HEK293 (cell line): ENCODE results near the gene RNF115.

Experiments used
- GFI1B ChIP-seq: fragments of 450-650 bp; formaldehyde crosslinking; IDR thresholded peaks from 2 replicates; pipeline ENCODE4 v1.5.1; 2016; ENCODE audit warnings: missing biosample characterization, missing genetic modification characterization
- GLIS1 ChIP-seq: fragments of 450-650 bp; formaldehyde crosslinking; IDR thresholded peaks from 2 replicates; pipeline ENCODE4 v1.5.1; 2016; ENCODE audit warnings: missing biosample characterization, missing genetic modification characterization
- KLF16 ChIP-seq: fragments of 450-650 bp; formaldehyde crosslinking; IDR thresholded peaks from 2 replicates; pipeline ENCODE4 v1.5.1; 2017; ENCODE audit warnings: missing biosample characterization, missing genetic modification characterization
- RBAK ChIP-seq: fragments of 450-650 bp; formaldehyde crosslinking; IDR thresholded peaks from 2 replicates; pipeline ENCODE4 v1.5.1; 2016; ENCODE audit warnings: missing biosample characterization, missing genetic modification characterization
- SCRT1 ChIP-seq: fragments of 450-650 bp; formaldehyde crosslinking; IDR thresholded peaks from 2 replicates; pipeline ENCODE4 v1.5.1; 2016; ENCODE audit warnings: missing biosample characterization, missing genetic modification characterization, borderline replicate concordance
- SP3 ChIP-seq: fragments of 450-650 bp; formaldehyde crosslinking; IDR thresholded peaks from 2 replicates; pipeline ENCODE4 v1.5.1; 2016; ENCODE audit warnings: missing biosample characterization, missing genetic modification characterization
- WT1 ChIP-seq: fragments of 450-650 bp; formaldehyde crosslinking; IDR thresholded peaks from 2 replicates; pipeline ENCODE4 v1.5.1; 2016; ENCODE audit warnings: missing biosample characterization, missing genetic modification characterization
- YY1 ChIP-seq: fragments of 450-650 bp; formaldehyde crosslinking; IDR thresholded peaks from 2 replicates; pipeline ENCODE4 v1.5.1; 2018; ENCODE audit warnings: missing biosample characterization, missing genetic modification characterization
- ZFHX2 ChIP-seq: fragments of 450-650 bp; formaldehyde crosslinking; conservative IDR thresholded peaks from 2 replicates; pipeline ENCODE4 v1.5.1; 2016; ENCODE audit warnings: missing biosample characterization, missing genetic modification characterization
- ZNF10 ChIP-seq: fragments of 450-650 bp; formaldehyde crosslinking; IDR thresholded peaks from 2 replicates; pipeline ENCODE4 v1.5.1; 2017; ENCODE audit warnings: missing biosample characterization, missing genetic modification characterization
- ZNF2 ChIP-seq: fragments of 450-650 bp; formaldehyde crosslinking; IDR thresholded peaks from 2 replicates; pipeline ENCODE4 v1.5.1; 2016; ENCODE audit warnings: missing biosample characterization, missing genetic modification characterization
- ZNF23 ChIP-seq: fragments of 450-650 bp; formaldehyde crosslinking; IDR thresholded peaks from 2 replicates; pipeline ENCODE4 v1.5.1; 2016; ENCODE audit warnings: missing biosample characterization, missing genetic modification characterization, borderline replicate concordance
- ZNF248 ChIP-seq: fragments of 450-650 bp; formaldehyde crosslinking; IDR thresholded peaks from 2 replicates; pipeline ENCODE4 v1.5.1; 2017; ENCODE audit warnings: missing biosample characterization, missing genetic modification characterization
- ZNF433 ChIP-seq: fragments of 450-650 bp; formaldehyde crosslinking; IDR thresholded peaks from 2 replicates; pipeline ENCODE4 v1.5.1; 2016; ENCODE audit warnings: missing biosample characterization, missing genetic modification characterization, low read depth
- ZNF510 ChIP-seq: fragments of 450-650 bp; formaldehyde crosslinking; IDR thresholded peaks from 2 replicates; pipeline ENCODE4 v1.5.1; 2018; ENCODE audit warnings: mild to moderate bottlenecking, missing genetic modification characterization, missing biosample characterization; ENCODE audit not compliant: insufficient replicate concordance
- ZNF529 ChIP-seq: fragments of 450-650 bp; formaldehyde crosslinking; IDR thresholded peaks from 2 replicates; pipeline ENCODE4 v1.5.1; 2017; ENCODE audit warnings: missing genetic modification characterization, missing biosample characterization; ENCODE audit not compliant: insufficient replicate concordance
- ZNF561 ChIP-seq: fragments of 450-650 bp; IDR thresholded peaks from 2 replicates; pipeline ENCODE4 v1.5.1; 2018; ENCODE audit warnings: missing biosample characterization, missing genetic modification characterization, borderline replicate concordance
- ZNF585B ChIP-seq: fragments of 450-650 bp; formaldehyde crosslinking; IDR thresholded peaks from 2 replicates; pipeline ENCODE4 v1.5.1; 2016; ENCODE audit warnings: missing biosample characterization, missing genetic modification characterization
- ZNF664 ChIP-seq: fragments of 450-650 bp; formaldehyde crosslinking; IDR thresholded peaks from 2 replicates; pipeline ENCODE4 v1.5.1; 2016; ENCODE audit warnings: missing biosample characterization, missing genetic modification characterization
- ZNF677 ChIP-seq: fragments of 450-650 bp; IDR thresholded peaks from 2 replicates; pipeline ENCODE4 v1.5.0; 2018; ENCODE audit warnings: missing biosample characterization, mild to moderate bottlenecking, missing genetic modification characterization, moderate library complexity
- ZNF776 ChIP-seq: fragments of 450-650 bp; formaldehyde crosslinking; IDR thresholded peaks from 2 replicates; pipeline ENCODE4 v1.5.0; 2017; ENCODE audit warnings: missing biosample characterization, missing genetic modification characterization, borderline replicate concordance
- ZNF791 ChIP-seq: fragments of 450-650 bp; formaldehyde crosslinking; IDR thresholded peaks from 2 replicates; pipeline ENCODE4 v1.5.1; 2016; ENCODE audit warnings: missing biosample characterization, missing genetic modification characterization
- ZNF792 ChIP-seq: fragments of 450-650 bp; formaldehyde crosslinking; IDR thresholded peaks from 2 replicates; pipeline ENCODE4 v1.5.1; 2016; ENCODE audit warnings: missing biosample characterization, missing genetic modification characterization
- TF ChIP-seq, protein P1 (sequence below): fragments of 450-650 bp; formaldehyde crosslinking; IDR thresholded peaks from 2 replicates; pipeline ENCODE4 v1.5.1; 2016; ENCODE audit warnings: missing biosample characterization, missing genetic modification characterization, borderline replicate concordance
- TF ChIP-seq, protein P2 (sequence below): fragments of 450-650 bp; formaldehyde crosslinking; IDR thresholded peaks from 2 replicates; pipeline ENCODE4 v1.5.1; 2017; ENCODE audit warnings: missing biosample characterization, missing genetic modification characterization
- TF ChIP-seq, protein P3 (sequence below): fragments of 450-650 bp; formaldehyde crosslinking; IDR thresholded peaks from 2 replicates; pipeline ENCODE4; 2016; ENCODE audit warnings: missing biosample characterization, missing genetic modification characterization
- TF ChIP-seq, protein P4 (sequence below): fragments of 450-650 bp; formaldehyde crosslinking; IDR thresholded peaks from 2 replicates; pipeline ENCODE4 v1.5.1; 2016; ENCODE audit warnings: missing biosample characterization, missing genetic modification characterization
- TF ChIP-seq, protein P5 (sequence below): fragments of 450-650 bp; formaldehyde crosslinking; IDR thresholded peaks from 2 replicates; pipeline ENCODE4 v1.5.1; 2016; ENCODE audit warnings: missing biosample characterization, missing genetic modification characterization, low read depth
- TF ChIP-seq, protein P6 (sequence below): fragments of 450-650 bp; formaldehyde crosslinking; IDR thresholded peaks from 2 replicates; pipeline ENCODE4 v1.5.1; 2016; ENCODE audit warnings: missing biosample characterization, missing genetic modification characterization
- TF ChIP-seq, protein P7 (sequence below): fragments of 450-650 bp; formaldehyde crosslinking; IDR thresholded peaks from 2 replicates; pipeline ENCODE4 v1.5.1; 2017; ENCODE audit warnings: missing biosample characterization, mild to moderate bottlenecking, missing genetic modification characterization, moderate library complexity

The RNF115 gene

DNA sequence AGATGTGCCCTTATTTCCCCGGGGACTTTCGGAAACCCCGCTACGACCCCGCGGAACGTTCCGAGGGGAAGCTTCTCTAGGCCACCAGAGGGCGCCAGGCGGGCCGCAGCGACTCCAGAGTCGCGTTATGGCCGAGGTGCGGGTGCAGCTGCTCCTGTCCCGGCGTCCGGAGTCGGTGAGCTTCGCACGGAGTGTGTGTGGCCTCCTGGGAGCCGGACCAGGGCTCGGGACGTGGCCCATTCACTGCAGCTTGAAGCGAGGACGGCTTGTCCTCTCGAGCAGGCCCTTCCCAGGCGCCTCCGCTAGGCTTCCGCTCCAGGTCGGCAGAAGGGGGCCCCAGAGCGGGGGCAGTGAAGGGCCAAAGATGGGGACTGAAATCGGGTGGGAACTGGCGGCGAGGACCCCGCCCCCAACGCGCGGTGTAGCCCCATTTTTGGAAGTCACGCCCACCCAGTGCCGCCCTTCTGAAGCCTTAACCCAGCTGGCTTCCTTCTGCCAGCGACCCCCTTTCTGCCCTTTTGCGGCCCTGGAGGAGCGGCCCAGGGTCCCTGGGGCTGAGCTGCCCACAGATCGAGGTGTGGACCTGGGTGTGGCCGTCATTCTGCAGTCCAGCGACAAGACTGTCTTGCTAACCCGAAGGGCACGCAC is 21.7 kb upstream of the RNF115 start, which contains the start of gene NUDT17 (continued):
- TF ChIP-seq, protein P1, sequence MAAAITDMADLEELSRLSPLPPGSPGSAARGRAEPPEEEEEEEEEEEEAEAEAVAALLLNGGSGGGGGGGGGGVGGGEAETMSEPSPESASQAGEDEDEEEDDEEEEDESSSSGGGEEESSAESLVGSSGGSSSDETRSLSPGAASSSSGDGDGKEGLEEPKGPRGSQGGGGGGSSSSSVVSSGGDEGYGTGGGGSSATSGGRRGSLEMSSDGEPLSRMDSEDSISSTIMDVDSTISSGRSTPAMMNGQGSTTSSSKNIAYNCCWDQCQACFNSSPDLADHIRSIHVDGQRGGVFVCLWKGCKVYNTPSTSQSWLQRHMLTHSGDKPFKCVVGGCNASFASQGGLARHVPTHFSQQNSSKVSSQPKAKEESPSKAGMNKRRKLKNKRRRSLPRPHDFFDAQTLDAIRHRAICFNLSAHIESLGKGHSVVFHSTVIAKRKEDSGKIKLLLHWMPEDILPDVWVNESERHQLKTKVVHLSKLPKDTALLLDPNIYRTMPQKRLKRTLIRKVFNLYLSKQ (tag by site-specific recombination), result no peak
- TF ChIP-seq RBAK (tag by site-specific recombination) (no peak), ZFHX2 (peak; percentile 60), ZNF664 (tag by site-specific recombination) (no peak), ZNF677 (no peak), ZNF529 (tag by site-specific recombination) (no peak), SP3 (tag by site-specific recombination) (peak; percentile 64; the same call in 1 of the 2 replicates), ZNF2 (tag by site-specific recombination) (peak; percentile 61), SCRT1 (0 out of 2 replicates have a peak, but pooled peaks have one; percentile 4), WT1 (tag by site-specific recombination) (no peak), ZNF776 (tag by site-specific recombination) (no peak), ZNF23 (tag by site-specific recombination) (no peak), KLF16 (tag by site-specific recombination) (peak; percentile 69; the same call in 1 of the 2 replicates), ZNF585B (no peak), GLIS1 (tag by site-specific recombination) (0 out of 2 replicates have a peak, but pooled peaks have one; percentile 10), ZNF10 (tag by site-specific recombination) (no peak), YY1 (tag by site-specific recombination) (peak; percentile 88), ZNF791 (no peak), ZNF248 (no peak), GFI1B (tag by site-specific recombination) (no peak), ZNF433 (tag by site-specific recombination) (no peak), ZNF792 (no peak), ZNF561 (tag by site-specific recombination) (peak; percentile 88), ZNF510 (tag by site-specific recombination) (no peak)
- TF ChIP-seq, protein P2, sequence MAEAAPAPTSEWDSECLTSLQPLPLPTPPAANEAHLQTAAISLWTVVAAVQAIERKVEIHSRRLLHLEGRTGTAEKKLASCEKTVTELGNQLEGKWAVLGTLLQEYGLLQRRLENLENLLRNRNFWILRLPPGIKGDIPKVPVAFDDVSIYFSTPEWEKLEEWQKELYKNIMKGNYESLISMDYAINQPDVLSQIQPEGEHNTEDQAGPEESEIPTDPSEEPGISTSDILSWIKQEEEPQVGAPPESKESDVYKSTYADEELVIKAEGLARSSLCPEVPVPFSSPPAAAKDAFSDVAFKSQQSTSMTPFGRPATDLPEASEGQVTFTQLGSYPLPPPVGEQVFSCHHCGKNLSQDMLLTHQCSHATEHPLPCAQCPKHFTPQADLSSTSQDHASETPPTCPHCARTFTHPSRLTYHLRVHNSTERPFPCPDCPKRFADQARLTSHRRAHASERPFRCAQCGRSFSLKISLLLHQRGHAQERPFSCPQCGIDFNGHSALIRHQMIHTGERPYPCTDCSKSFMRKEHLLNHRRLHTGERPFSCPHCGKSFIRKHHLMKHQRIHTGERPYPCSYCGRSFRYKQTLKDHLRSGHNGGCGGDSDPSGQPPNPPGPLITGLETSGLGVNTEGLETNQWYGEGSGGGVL (tag by site-specific recombination), result peak; percentile 22; the same call in 1 of the 2 replicates
- TF ChIP-seq, protein P3, sequence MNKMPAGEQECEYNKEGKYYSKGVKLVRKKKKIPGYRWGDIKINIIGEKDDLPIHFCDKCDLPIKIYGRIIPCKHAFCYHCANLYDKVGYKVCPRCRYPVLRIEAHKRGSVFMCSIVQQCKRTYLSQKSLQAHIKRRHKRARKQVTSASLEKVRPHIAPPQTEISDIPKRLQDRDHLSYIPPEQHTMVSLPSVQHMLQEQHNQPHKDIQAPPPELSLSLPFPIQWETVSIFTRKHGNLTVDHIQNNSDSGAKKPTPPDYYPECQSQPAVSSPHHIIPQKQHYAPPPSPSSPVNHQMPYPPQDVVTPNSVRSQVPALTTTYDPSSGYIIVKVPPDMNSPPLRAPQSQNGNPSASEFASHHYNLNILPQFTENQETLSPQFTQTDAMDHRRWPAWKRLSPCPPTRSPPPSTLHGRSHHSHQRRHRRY (tag by site-specific recombination), result no peak
- TF ChIP-seq, protein P4, sequence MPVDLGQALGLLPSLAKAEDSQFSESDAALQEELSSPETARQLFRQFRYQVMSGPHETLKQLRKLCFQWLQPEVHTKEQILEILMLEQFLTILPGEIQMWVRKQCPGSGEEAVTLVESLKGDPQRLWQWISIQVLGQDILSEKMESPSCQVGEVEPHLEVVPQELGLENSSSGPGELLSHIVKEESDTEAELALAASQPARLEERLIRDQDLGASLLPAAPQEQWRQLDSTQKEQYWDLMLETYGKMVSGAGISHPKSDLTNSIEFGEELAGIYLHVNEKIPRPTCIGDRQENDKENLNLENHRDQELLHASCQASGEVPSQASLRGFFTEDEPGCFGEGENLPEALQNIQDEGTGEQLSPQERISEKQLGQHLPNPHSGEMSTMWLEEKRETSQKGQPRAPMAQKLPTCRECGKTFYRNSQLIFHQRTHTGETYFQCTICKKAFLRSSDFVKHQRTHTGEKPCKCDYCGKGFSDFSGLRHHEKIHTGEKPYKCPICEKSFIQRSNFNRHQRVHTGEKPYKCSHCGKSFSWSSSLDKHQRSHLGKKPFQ (tag by site-specific recombination), result peak; percentile 96
- TF ChIP-seq, protein P5, sequence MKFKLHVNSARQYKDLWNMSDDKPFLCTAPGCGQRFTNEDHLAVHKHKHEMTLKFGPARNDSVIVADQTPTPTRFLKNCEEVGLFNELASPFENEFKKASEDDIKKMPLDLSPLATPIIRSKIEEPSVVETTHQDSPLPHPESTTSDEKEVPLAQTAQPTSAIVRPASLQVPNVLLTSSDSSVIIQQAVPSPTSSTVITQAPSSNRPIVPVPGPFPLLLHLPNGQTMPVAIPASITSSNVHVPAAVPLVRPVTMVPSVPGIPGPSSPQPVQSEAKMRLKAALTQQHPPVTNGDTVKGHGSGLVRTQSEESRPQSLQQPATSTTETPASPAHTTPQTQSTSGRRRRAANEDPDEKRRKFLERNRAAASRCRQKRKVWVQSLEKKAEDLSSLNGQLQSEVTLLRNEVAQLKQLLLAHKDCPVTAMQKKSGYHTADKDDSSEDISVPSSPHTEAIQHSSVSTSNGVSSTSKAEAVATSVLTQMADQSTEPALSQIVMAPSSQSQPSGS (tag by site-specific recombination), result no peak
- TF ChIP-seq, protein P6, sequence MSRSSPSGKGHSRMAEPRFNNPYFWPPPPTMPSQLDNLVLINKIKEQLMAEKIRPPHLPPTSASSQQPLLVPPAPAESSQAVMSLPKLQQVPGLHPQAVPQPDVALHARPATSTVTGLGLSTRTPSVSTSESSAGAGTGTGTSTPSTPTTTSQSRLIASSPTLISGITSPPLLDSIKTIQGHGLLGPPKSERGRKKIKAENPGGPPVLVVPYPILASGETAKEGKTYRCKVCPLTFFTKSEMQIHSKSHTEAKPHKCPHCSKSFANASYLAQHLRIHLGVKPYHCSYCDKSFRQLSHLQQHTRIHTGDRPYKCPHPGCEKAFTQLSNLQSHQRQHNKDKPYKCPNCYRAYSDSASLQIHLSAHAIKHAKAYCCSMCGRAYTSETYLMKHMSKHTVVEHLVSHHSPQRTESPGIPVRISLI (tag by site-specific recombination), result no peak
- TF ChIP-seq, protein P7, sequence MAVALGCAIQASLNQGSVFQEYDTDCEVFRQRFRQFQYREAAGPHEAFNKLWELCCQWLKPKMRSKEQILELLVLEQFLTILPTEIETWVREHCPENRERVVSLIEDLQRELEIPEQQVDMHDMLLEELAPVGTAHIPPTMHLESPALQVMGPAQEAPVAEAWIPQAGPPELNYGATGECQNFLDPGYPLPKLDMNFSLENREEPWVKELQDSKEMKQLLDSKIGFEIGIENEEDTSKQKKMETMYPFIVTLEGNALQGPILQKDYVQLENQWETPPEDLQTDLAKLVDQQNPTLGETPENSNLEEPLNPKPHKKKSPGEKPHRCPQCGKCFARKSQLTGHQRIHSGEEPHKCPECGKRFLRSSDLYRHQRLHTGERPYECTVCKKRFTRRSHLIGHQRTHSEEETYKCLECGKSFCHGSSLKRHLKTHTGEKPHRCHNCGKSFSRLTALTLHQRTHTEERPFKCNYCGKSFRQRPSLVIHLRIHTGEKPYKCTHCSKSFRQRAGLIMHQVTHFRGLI (tag by site-specific recombination), result no peak
